IMR-90 (cell line): ENCODE results near the gene STAP2. TPM values are rescaled to one million over a fixed set of nuclear protein-coding genes. Genes with fewer than 3 reads are reported as not detected.

Experiments
- ATAC-seq: fragments of 200-7000 bp; cut with Tn5 transposase; 2 replicates; pipeline ENCODE4 v1.9.1; 2020; ENCODE audit warnings: low read depth, mild to moderate bottlenecking, moderate library complexity
- BruUV-seq: library from RNA; stranded (reverse); fragments of 400-500 nt; replicated peaks from 2 replicates; lab custom pipeline; 2021; lab: Mats Ljungman, UMichigan
- CTCF ChIA-PET: fragments of 300-600 bp; formaldehyde crosslinking; extraction: SDS; loops from one replicate; lab custom pipeline; 2021; ENCODE audit warnings: antibody characterized with exemption; lab: Yijun Ruan, JAX
- POLR2A ChIA-PET: fragments of 300-600 bp; sonication (Branson Sonifier 250); formaldehyde crosslinking; loops from one replicate; lab custom pipeline; 2022; ENCODE audit warnings: antibody characterized with exemption; ENCODE audit not compliant: unreplicated experiment; lab: Charles Lee
- DNase-seq: peaks from one replicate; pipeline ENCODE4 v3.0.0; 2013
- H2AFZ ChIP-seq: replicated peaks from 2 replicates; pipeline ENCODE3; 2013; ENCODE audit warnings: low read length, mild to moderate bottlenecking; ENCODE audit not compliant: poor library complexity
- H2AK5ac ChIP-seq: 2 replicates; pipeline ENCODE4 v1.6.1; 2013; ENCODE audit warnings: low read depth, low read length, inconsistent platforms
- H2AK9ac ChIP-seq: replicated peaks from 2 replicates; pipeline ENCODE3; 2013; ENCODE audit warnings: mild to moderate bottlenecking, low read depth, low read length, moderate library complexity; ENCODE audit not compliant: poor library complexity
- H2BK120ac ChIP-seq: 2 replicates; pipeline ENCODE4 v1.6.1; 2013; ENCODE audit warnings: low read depth, low read length, inconsistent platforms
- H2BK15ac ChIP-seq: 3 replicates; pipeline ENCODE4 v1.6.1; 2013; ENCODE audit warnings: low read depth, low read length, inconsistent platforms
- H2BK20ac ChIP-seq: 2 replicates; pipeline ENCODE4 v1.6.1; 2013; ENCODE audit warnings: low read depth, mild to moderate bottlenecking, inconsistent platforms, low read length, moderate library complexity
- H2BK5ac ChIP-seq: 2 replicates; pipeline ENCODE4 v1.6.1; 2013; ENCODE audit warnings: mild to moderate bottlenecking, low read depth, low read length, inconsistent platforms; ENCODE audit not compliant: poor library complexity, severe bottlenecking
- H3K14ac ChIP-seq: replicated peaks from 2 replicates; pipeline ENCODE4 v1.6.1; 2013; ENCODE audit warnings: low read depth, low read length, inconsistent platforms
- H3K18ac ChIP-seq: 2 replicates; pipeline ENCODE4 v1.6.1; 2013; ENCODE audit warnings: low read depth, low read length, control low read depth
- H3K23ac ChIP-seq: 2 replicates; pipeline ENCODE4 v1.6.1; 2013; ENCODE audit warnings: low read depth, low read length, inconsistent platforms
- H3K27ac ChIP-seq: 2 replicates; pipeline ENCODE4 v1.5.1; 2013; ENCODE audit warnings: mild to moderate bottlenecking, control low read depth, low read length; ENCODE audit not compliant: insufficient read depth
- H3K27me3 ChIP-seq: 2 replicates; pipeline ENCODE4 v1.6.1; 2013; ENCODE audit warnings: low read length; ENCODE audit not compliant: control insufficient read depth, insufficient read depth
- H3K36me3 ChIP-seq: 2 replicates; pipeline ENCODE4 v1.6.1; 2013; ENCODE audit warnings: low read length, mixed read lengths; ENCODE audit not compliant: control insufficient read depth, insufficient read depth
- H3K4ac ChIP-seq: 2 replicates; pipeline ENCODE4 v1.6.1; 2013; ENCODE audit warnings: low read depth, low read length, inconsistent platforms
- H3K4me1 ChIP-seq: 2 replicates; pipeline ENCODE4 v1.6.1; 2013; ENCODE audit warnings: low read length, mixed read lengths; ENCODE audit not compliant: control insufficient read depth, insufficient read depth
- H3K4me2 ChIP-seq: 2 replicates; pipeline ENCODE4 v1.6.1; 2013; ENCODE audit warnings: low read depth, mild to moderate bottlenecking, control low read depth, low read length, moderate library complexity
- H3K4me3 ChIP-seq: 2 replicates; pipeline ENCODE4 v1.5.1; 2013; ENCODE audit warnings: low read depth, mild to moderate bottlenecking, control low read depth, low read length, moderate library complexity; ENCODE audit not compliant: insufficient read depth
- H3K56ac ChIP-seq: 2 replicates; pipeline ENCODE4 v1.6.1; 2013; ENCODE audit warnings: low read length, inconsistent platforms; ENCODE audit not compliant: insufficient read depth; ENCODE audit errors: extremely low read depth
- H3K79me1 ChIP-seq, 2 experiments: 2 replicates each; pipeline ENCODE4 v1.6.1; 2013; ENCODE audit warnings: low read length in 2 of 2, inconsistent platforms in 1 of 2, low read depth in 1 of 2
- H3K9ac ChIP-seq: 2 replicates; pipeline ENCODE4 v1.6.1; 2013; ENCODE audit warnings: low read depth, low read length, control low read depth
- H3K9me1 ChIP-seq: 2 replicates; pipeline ENCODE4 v1.6.1; 2013; ENCODE audit warnings: low read length, inconsistent platforms; ENCODE audit not compliant: insufficient read depth
- H3K9me3 ChIP-seq: 2 replicates; pipeline ENCODE4 v1.6.1; 2013; ENCODE audit warnings: low read length; ENCODE audit not compliant: control insufficient read depth, insufficient read depth
- H4K20me1 ChIP-seq: 2 replicates; pipeline ENCODE4 v1.6.1; 2013; ENCODE audit warnings: low read length, inconsistent platforms; ENCODE audit not compliant: insufficient read depth
- H4K5ac ChIP-seq: 2 replicates; pipeline ENCODE4 v1.6.1; 2013; ENCODE audit warnings: mild to moderate bottlenecking, low read depth, low read length, control low read depth
- H4K8ac ChIP-seq, 2 experiments: 2 replicates each; pipeline ENCODE4 v1.6.1; 2013; ENCODE audit warnings: low read depth in 2 of 2, low read length in 2 of 2, control low read depth in 1 of 2, inconsistent platforms in 1 of 2
- H4K91ac ChIP-seq: 2 replicates; pipeline ENCODE4 v1.6.1; 2013; ENCODE audit warnings: low read depth, low read length, inconsistent platforms; ENCODE audit not compliant: insufficient read depth
- BHLHE40 ChIP-seq: fragments of 150-350 bp; IDR thresholded peaks from 2 replicates; pipeline ENCODE4 v1.6.1; 2016; ENCODE audit warnings: mild to moderate bottlenecking, low read depth, low read length
- CHD1 ChIP-seq: IDR thresholded peaks from 2 replicates; pipeline ENCODE4 v1.6.1; 2012; ENCODE audit warnings: low read depth, low read length, improper control_type of control experiment
- FOS ChIP-seq: fragments of 150-350 bp; IDR thresholded peaks from 2 replicates; pipeline ENCODE4 v1.6.1; 2016; ENCODE audit warnings: low read depth, low read length
- MAFK ChIP-seq: IDR thresholded peaks from 2 replicates; pipeline ENCODE4 v1.6.1; 2012; ENCODE audit warnings: low read depth, low read length, improper control_type of control experiment
- MAZ ChIP-seq: IDR thresholded peaks from 2 replicates; pipeline ENCODE4 v1.6.1; 2012; ENCODE audit warnings: low read depth, mild to moderate bottlenecking, low read length, improper control_type of control experiment, moderate library complexity, borderline replicate concordance
- MXI1 ChIP-seq: IDR thresholded peaks from 2 replicates; pipeline ENCODE4 v1.6.1; 2012; ENCODE audit warnings: low read depth, mild to moderate bottlenecking, low read length, moderate library complexity, borderline replicate concordance
- NFE2L2 ChIP-seq: fragments of 150-350 bp; IDR thresholded peaks from 2 replicates; pipeline ENCODE4 v1.6.1; 2016; ENCODE audit warnings: low read depth, mild to moderate bottlenecking, low read length
- POLR2A ChIP-seq: IDR thresholded peaks from 2 replicates; pipeline ENCODE4 v1.6.1; 2012; ENCODE audit warnings: mild to moderate bottlenecking, low read depth, low read length
- RAD21 ChIP-seq: IDR thresholded peaks from 2 replicates; pipeline ENCODE4 v1.6.1; 2012; ENCODE audit warnings: low read length, improper control_type of control experiment
- RCOR1 ChIP-seq: IDR thresholded peaks from 2 replicates; pipeline ENCODE4 v1.6.1; 2012; ENCODE audit warnings: mild to moderate bottlenecking, low read length, improper control_type of control experiment; ENCODE audit not compliant: insufficient replicate concordance
- RFX5 ChIP-seq: IDR thresholded peaks from 2 replicates; pipeline ENCODE4 v1.8.0; 2012; ENCODE audit warnings: low read depth, mild to moderate bottlenecking, low read length, moderate library complexity
- SMC3 ChIP-seq: fragments of 150-350 bp; IDR thresholded peaks from 2 replicates; pipeline ENCODE4 v1.6.1; 2016; ENCODE audit warnings: low read depth, mild to moderate bottlenecking, antibody characterized with exemption, low read length, moderate library complexity
- WGBS, 2 experiments: methylation state at CpG; one replicate each; pipeline versions ENCODE4 v1.1.5 to v1.1.7; 2013; ENCODE audit warnings: missing lambda C conversion rate in 2 of 2; ENCODE audit not compliant: insufficient read length in 1 of 2; ENCODE audit errors: extremely low coverage in 2 of 2; 5-methylcytosine and 5-hydroxymethylcytosine counted together
- dilution Hi-C: fragments of 300-500 bp; cut with HindIII; formaldehyde crosslinking; loops from one replicate; pipeline ENCODE4 v1.14.3; 2018; ENCODE audit warnings: low sequenced_read_pairs; ENCODE audit not compliant: unreplicated experiment
- in situ Hi-C: fragments of 300-500 bp; cut with MboI; formaldehyde crosslinking; loops from 3 replicates; pipeline ENCODE4 v1.14.3; 2019; ENCODE audit warnings: low sequenced_read_pairs, inconsistent platforms, mixed read lengths
- intact Hi-C: fragments of 100-400 bp; cut with micrococcal nuclease; formaldehyde crosslinking; loops from 2 replicates; pipeline ENCODE4 v1.10.0; 2022
- polyA plus RNA-seq, 3 experiments: library from polyadenylated mRNA; depleted of rRNA; stranded (reverse); fragments of >200 nt; gene quantifications; 2 replicates each; pipeline ENCODE4 v1.2.3, GENCODE V29; 2012; ENCODE audit warnings: low replicate concordance in 1 of 3
- total RNA-seq: library from RNA; depleted of rRNA; stranded (reverse); fragments of >200 nt; gene quantifications from 2 replicates; pipeline ENCODE4 v1.2.3, GENCODE V29; 2012
- TF ChIP-seq, protein P1 (sequence below): fragments of 150-350 bp; IDR thresholded peaks from 2 replicates; pipeline ENCODE4 v1.6.1; 2017; ENCODE audit warnings: mild to moderate bottlenecking, antibody characterized with exemption, low read length, low read depth
- TF ChIP-seq, protein P2 (sequence below): conservative IDR thresholded peaks from 2 replicates; pipeline ENCODE4 v1.5.1; 2012; ENCODE audit warnings: mild to moderate bottlenecking, low read depth, low read length, improper control_type of control experiment
- TF ChIP-seq, protein P3 (sequence below): fragments of 150-350 bp; IDR thresholded peaks from 2 replicates; pipeline ENCODE4 v1.6.1; 2016; ENCODE audit warnings: low read depth, mild to moderate bottlenecking, low read length, moderate library complexity, borderline replicate concordance

STAP2 gene
- total and polyA plus RNA-seq, 2 of the 4 experiments (the other 2 are of a cell fraction) = 1.3 to 3.4 TPM

DNA sequence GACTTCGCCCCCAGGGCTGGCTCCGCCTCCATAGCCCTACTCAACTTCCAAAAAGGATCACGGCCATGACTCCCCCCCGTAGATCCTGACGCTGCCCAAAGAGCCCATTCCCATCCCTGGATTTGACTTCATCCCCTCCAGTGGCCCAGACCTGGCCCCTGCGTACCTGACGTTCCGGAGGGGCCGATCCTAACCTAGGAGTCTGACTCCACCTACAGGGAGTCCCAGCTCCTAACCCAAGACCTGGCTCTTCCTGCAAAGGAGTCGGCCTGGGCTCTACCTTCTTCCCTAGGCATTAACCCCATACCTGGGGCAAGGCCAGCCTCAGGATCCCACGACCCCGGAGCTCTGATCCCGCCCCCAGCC is 10.8 kb downstream of the STAP2 start:
- Histone ChIP-seq H3K4me3 (peak overlapping the region; percentile 26; the same call in 1 of the 2 replicates), H3K4me1 (no peaks in the 10 kb centered on the region), H3K9ac (no peak overlapping the region), H3K27ac (no peak overlapping the region), H2AK9ac (peak overlapping the region; percentile 28), H4K8ac (no peak overlapping the region), H4K20me1 (no peaks in the 10 kb centered on the region), H3K27me3 (no peaks in the 10 kb centered on the region; the same call in 1 of the 2 replicates), H2BK120ac (no peak overlapping the region), H2BK20ac (no peak overlapping the region), H3K4ac (no peak overlapping the region), H4K91ac (no peak overlapping the region), H2AFZ (peak overlapping the region; percentile 71), H2BK5ac (no peak overlapping the region), H3K79me1 (no peaks in the 10 kb centered on the region), H3K56ac (no peak overlapping the region), H2BK15ac (no peak overlapping the region), H3K4me2 (peak overlapping the region; percentile 46; the same call in 1 of the 2 replicates), H2AK5ac (no peak overlapping the region), H3K14ac (no peak overlapping the region), H3K23ac (no peak overlapping the region), H4K5ac (no peak overlapping the region), H3K9me1 (no peaks in the 10 kb centered on the region), H3K9me3 (no peaks in the 10 kb centered on the region), H3K18ac (no peak overlapping the region), H3K36me3 (no peaks in the 10 kb centered on the region)
- in situ Hi-C loops = no loop called here
- DNase-seq = no peak
- no peak for ATAC-seq
- ChIA-PET POLR2A (interaction anchor here (0.5 kb wide), 1 partner anchor 63 kb away, joined by 3 read pairs; no protein-coding TSS in a partner anchor), CTCF (no interaction called here)
- intact Hi-C loops = no loop called here
- BruUV-seq = no TSS peak
- 19% methylated on average over 11 of the region's 13 CpGs; no CpG with 5 or more reads in 1 of the 2 experiments for WGBS, 2 experiments
- dilution Hi-C loops = no loop called here
- TF ChIP-seq, protein P1, sequence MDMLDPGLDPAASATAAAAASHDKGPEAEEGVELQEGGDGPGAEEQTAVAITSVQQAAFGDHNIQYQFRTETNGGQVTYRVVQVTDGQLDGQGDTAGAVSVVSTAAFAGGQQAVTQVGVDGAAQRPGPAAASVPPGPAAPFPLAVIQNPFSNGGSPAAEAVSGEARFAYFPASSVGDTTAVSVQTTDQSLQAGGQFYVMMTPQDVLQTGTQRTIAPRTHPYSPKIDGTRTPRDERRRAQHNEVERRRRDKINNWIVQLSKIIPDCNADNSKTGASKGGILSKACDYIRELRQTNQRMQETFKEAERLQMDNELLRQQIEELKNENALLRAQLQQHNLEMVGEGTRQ = no peak
- TF ChIP-seq, protein P2, sequence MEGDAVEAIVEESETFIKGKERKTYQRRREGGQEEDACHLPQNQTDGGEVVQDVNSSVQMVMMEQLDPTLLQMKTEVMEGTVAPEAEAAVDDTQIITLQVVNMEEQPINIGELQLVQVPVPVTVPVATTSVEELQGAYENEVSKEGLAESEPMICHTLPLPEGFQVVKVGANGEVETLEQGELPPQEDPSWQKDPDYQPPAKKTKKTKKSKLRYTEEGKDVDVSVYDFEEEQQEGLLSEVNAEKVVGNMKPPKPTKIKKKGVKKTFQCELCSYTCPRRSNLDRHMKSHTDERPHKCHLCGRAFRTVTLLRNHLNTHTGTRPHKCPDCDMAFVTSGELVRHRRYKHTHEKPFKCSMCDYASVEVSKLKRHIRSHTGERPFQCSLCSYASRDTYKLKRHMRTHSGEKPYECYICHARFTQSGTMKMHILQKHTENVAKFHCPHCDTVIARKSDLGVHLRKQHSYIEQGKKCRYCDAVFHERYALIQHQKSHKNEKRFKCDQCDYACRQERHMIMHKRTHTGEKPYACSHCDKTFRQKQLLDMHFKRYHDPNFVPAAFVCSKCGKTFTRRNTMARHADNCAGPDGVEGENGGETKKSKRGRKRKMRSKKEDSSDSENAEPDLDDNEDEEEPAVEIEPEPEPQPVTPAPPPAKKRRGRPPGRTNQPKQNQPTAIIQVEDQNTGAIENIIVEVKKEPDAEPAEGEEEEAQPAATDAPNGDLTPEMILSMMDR = no peak
- TF ChIP-seq FOS = no peak
- no peak for TF ChIP-seq MAZ
- TF ChIP-seq RAD21 = no peak
- TF ChIP-seq MAFK = no peak
- no peak for TF ChIP-seq BHLHE40
- TF ChIP-seq POLR2A = no peak
- no peak for TF ChIP-seq NFE2L2
- TF ChIP-seq CHD1 = no peak
- TF ChIP-seq SMC3 = no peak
- TF ChIP-seq, protein P3, sequence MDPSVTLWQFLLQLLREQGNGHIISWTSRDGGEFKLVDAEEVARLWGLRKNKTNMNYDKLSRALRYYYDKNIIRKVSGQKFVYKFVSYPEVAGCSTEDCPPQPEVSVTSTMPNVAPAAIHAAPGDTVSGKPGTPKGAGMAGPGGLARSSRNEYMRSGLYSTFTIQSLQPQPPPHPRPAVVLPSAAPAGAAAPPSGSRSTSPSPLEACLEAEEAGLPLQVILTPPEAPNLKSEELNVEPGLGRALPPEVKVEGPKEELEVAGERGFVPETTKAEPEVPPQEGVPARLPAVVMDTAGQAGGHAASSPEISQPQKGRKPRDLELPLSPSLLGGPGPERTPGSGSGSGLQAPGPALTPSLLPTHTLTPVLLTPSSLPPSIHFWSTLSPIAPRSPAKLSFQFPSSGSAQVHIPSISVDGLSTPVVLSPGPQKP = no peak
- no peak for TF ChIP-seq RCOR1
- no peak for TF ChIP-seq MXI1
- TF ChIP-seq RFX5 = no peak
